Mesothelial cell of epicardium (in vitro differentiated cells): ENCODE results near the gene LAMC2. TPM values are rescaled to one million over a fixed set of nuclear protein-coding genes. Genes with fewer than 3 reads are reported as not detected.
A peak's percentile ranks its signal among the peaks of the same experiment; 100 is the strongest.

ENCODE experiments used
- DNase-seq, 2 experiments: peaks; one replicate each; pipeline ENCODE4 v3.0.0; 2021; ENCODE audit warnings: low spot score in 2 of 2; ENCODE audit not compliant: unreplicated experiment in 2 of 2
- H3K27ac Mint-ChIP-seq: 2 replicates; pipeline ENCODE4 v1.8.0; 2021; ENCODE audit warnings: mixed read lengths
- H3K27me3 Mint-ChIP-seq: 2 replicates; pipeline ENCODE4 v1.8.0; 2021; ENCODE audit warnings: low read depth, mixed read lengths
- H3K36me3 Mint-ChIP-seq: 2 replicates; pipeline ENCODE4 v1.8.0; 2021; ENCODE audit warnings: mixed read lengths
- H3K4me1 Mint-ChIP-seq: 2 replicates; pipeline ENCODE4 v1.8.0; 2021; ENCODE audit warnings: mixed read lengths
- H3K4me3 Mint-ChIP-seq: 2 replicates; pipeline ENCODE4 v1.8.0; 2021; ENCODE audit warnings: mild to moderate bottlenecking, moderate library complexity, mixed read lengths
- H3K9me3 Mint-ChIP-seq: 2 replicates; pipeline ENCODE4 v1.8.0; 2021; ENCODE audit warnings: mixed read lengths
- CTCF ChIP-seq: fragments of 200-600 bp; sonication (generic); IDR thresholded peaks from one replicate; pipeline ENCODE4 v1.5.0; 2021; ENCODE audit warnings: antibody characterized with exemption; ENCODE audit not compliant: unreplicated experiment
- total RNA-seq: library from RNA; stranded (reverse); gene quantifications from 3 replicates; pipeline ENCODE4 v1.2.1, GENCODE V29; 2021

Gene LAMC2
- total RNA-seq, result 9.2 to 10.4 TPM (median 9.9 TPM) in 3 replicates

DNA sequence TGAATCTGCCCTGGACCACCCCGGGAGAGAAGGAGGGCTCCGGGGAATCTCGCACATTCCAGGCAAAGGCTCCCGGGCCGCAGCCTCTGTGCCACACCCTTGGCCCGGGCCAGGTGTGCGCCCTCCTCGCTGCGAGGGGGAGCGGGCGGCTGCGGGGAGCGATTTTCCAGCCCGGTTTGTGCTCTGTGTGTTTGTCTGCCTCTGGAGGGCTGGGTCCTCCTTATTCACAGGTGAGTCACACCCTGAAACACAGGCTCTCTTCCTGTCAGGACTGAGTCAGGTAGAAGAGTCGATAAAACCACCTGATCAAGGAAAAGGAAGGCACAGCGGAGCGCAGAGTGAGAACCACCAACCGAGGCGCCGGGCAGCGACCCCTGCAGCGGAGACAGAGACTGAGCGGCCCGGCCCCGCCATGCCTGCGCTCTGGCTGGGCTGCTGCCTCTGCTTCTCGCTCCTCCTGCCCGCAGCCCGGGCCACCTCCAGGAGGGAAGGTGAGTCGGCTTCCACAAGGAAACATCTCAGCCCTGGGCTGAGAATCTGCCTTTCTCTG lies at the start of gene LAMC2:
Gene LAMC2, plus strand, starts transcription at position 324 of the 550 bp plus-strand sequence. Its CDS starts 89 bp downstream, at position 413.
- H3K4me1 Mint-ChIP-seq, result peaks cover 9% of the 10 kb centered on the region
- no peaks in the 10 kb centered on the region for H3K9me3 Mint-ChIP-seq
- H3K27me3 Mint-ChIP-seq, result peaks cover 7% of the 10 kb centered on the region
- H3K36me3 Mint-ChIP-seq, result no peaks in the 10 kb centered on the region
- peak within 1 kb of the TSS; percentile 95 for H3K27ac Mint-ChIP-seq
- TF ChIP-seq CTCF, result no peak
- DNase-seq, result peak; percentile 53 to 78
- H3K4me3 Mint-ChIP-seq, result peak within 1 kb of the TSS; percentile 83

DNA sequence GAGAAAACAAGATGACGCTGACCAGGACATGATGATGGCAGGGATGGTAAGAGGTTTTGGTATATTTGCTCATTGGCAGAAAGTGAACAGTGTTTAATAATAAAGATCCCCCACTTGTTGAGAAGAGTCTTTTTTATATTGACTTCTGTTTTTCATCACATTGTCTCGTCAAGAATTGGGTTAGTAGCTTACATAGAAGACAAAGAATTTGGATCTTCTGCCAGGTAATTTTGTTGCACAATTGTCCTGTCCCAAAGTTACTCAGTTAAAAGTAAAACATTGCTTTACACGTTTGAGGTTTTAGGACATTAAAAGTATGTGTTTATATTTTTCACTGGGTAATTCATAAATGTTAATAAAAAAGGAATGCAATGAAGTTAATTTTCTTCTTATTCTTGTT lies 48.3 kb upstream of the LAMC2 start:
- Mint-ChIP-seq H3K4me1 (peaks cover 3% of the 10 kb centered on the region), H3K9me3 (no peaks in the 10 kb centered on the region), H3K4me3 (no peak overlapping the region), H3K27me3 (no peaks in the 10 kb centered on the region), H3K36me3 (peaks cover 74% of the 10 kb centered on the region), H3K27ac (no peak overlapping the region)
- no peak for DNase-seq
- no peak for TF ChIP-seq CTCF

DNA sequence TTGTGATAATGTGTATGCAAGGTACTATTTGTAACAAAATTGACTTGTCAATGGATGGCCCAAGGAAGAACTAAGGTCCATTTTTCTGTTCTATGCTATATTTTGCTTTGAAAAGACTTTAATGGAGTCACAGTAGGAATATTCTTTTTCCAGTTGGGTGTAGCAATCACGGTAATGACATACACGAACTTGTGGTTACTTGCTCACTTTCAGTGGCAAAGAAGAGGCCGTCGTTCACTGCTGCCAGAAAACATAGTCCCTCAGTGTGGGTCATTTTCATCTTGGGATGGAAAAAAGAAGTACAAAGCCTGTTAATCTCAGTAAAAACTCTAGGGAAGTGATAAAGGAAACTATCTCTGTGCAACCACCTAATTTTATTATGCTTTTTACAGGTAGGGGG lies 47.8 kb upstream of the LAMC2 start:
- no peaks in the 10 kb centered on the region for H3K9me3 Mint-ChIP-seq
- H3K27me3 Mint-ChIP-seq, result no peaks in the 10 kb centered on the region
- no peak overlapping the region for H3K27ac Mint-ChIP-seq
- no peak for TF ChIP-seq CTCF
- no peak overlapping the region for H3K4me3 Mint-ChIP-seq
- H3K36me3 Mint-ChIP-seq, result peaks cover 75% of the 10 kb centered on the region
- H3K4me1 Mint-ChIP-seq, result peaks cover 3% of the 10 kb centered on the region
- DNase-seq, result no peak

- Mint-ChIP-seq H3K36me3 (peaks cover 69% of the 10 kb centered on the region), H3K4me1 (peaks cover 3% of the 10 kb centered on the region), H3K27ac (peak overlapping the region; percentile 51), H3K27me3 (no peaks in the 10 kb centered on the region), H3K9me3 (no peaks in the 10 kb centered on the region), H3K4me3 (no peak overlapping the region)
- no peak for DNase-seq
- no peak for TF ChIP-seq CTCF
Measured at GRCh38 chr1:183139281-183139942, 46.7 kb upstream of the LAMC2 start.

GRCh38 chr1:183140633-183141032 lies 45.4 kb upstream of the LAMC2 start:
- Mint-ChIP-seq H3K4me1 (peaks cover 3% of the 10 kb centered on the region), H3K27me3 (no peaks in the 10 kb centered on the region), H3K36me3 (peaks cover 61% of the 10 kb centered on the region), H3K4me3 (no peak overlapping the region), H3K9me3 (no peaks in the 10 kb centered on the region), H3K27ac (no peak overlapping the region)
- TF ChIP-seq CTCF, result no peak
- DNase-seq, result no peak
